ENCODE results near the gene PLA1A.

Gene PLA1A

DNA sequence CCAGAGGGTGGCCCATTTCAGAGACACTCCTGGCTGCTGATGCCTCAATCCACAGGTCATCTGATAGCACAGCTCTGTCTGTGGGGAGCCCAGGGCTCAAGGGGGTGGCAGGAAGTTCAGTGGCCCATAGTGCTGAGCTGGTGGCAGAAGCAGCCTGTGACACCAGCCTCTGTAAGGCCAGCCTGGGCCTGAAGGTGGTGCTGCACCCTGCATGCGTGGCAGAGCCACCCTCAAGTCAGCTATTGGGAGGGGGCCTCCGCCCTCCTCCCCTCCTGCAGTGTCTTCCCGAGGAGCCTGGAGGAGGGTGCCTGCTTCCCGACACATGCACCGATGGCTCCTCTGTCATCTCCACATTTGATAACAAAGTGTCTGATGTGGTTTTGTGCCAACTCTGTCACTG, 3.0 kb downstream of the PLA1A start:
- no peak overlapping the region for H3K27ac ChIP-seq

DNA sequence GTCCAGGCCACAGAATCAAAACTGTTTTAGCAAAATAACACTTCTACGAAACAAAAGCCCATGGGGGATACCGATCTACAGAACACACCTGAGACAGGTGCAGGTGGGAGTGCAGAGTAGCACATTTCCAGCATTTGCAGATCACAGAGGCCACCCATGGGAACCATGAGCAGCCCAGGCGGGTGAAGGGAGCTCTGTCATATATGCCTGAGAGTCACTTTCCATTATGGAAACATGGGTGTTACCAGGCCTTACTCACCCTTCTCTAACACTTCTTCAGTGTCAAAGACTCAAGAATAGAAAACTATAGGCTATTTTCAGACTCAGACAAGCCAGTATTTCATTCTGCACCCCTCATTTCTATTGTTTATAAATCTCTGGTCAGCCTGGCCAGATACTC, 3.5 kb downstream of the PLA1A start:
- Histone ChIP-seq H3K4me3 (no peak overlapping the region), H3K27ac (no peak overlapping the region)

More for the DNA sequence above, 3.0 kb downstream of the PLA1A start:
- H3K4me3 ChIP-seq = no peak overlapping the region

DNA sequence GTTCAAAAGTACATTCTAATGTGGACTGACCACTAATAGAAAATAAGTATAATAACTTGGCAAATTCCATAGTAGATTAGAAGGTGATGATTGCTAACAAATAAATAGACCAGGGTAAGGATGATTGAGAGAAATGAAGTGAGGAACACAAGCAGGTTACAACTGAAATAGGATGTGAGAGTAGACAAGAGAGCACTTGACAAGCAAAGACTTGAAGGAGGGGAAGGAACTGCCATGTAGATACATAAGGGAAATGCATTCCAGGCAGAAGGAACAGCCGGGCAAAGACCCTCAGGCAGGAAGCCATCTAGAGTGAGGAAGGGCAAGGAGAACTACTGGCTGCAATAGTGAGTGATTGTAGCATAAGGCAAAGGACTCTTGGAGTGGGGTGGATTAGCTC, 5.0 kb downstream of the PLA1A start:
- Histone ChIP-seq H3K27ac (no peak overlapping the region), H3K4me3 (no peak overlapping the region)

DNA sequence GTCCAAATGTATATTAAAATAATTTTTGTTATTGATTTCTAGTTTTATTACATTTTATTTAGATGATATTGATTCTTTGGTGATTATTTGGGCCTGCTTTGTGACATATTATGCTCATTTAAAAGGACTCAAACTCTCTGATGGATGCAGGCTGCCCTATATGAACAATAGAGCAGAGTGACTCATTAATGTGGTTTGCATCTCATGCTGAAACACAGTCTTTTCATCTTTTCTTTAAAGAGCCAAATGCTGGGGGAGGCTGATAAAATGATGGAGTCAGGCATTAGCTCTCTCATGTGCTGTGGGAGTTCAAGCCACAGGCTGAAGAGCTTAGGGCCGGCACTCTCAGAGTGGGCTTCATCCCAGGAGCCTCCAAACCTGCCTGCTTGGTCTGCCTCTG, 7.2 kb downstream of the PLA1A start:
- no peak overlapping the region for H3K4me3 ChIP-seq
- peak overlapping the region in 1 of 21 experiments; percentile 13 for H3K27ac ChIP-seq

DNA sequence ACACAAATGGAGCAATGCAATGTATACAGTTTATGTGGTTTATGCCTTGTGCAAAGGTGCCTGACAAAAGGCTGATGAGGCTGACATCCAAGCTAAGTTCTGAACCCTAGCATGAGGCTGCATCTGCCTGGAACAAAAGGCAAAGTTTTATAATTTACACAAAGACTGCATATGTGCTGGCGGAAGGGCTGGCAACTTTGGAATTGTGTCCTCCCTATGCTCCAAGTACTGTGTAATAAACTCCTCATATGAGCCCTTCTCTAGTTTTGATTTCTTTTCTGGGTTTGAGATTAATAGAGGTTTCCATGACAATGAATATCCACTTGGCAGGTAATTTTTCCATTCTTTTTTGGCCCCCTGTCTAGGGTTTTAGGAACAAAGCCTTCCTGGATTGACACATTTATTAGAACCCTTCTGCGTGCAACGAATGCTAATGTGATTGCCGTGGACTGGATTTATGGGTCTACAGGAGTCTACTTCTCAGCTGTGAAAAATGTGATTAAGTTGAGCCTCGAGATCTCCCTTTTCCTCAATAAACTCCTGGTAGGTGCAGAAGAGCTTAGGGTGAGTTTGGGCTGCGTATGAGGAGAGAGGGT, 10.8 kb downstream of the PLA1A start:
- Histone ChIP-seq H3K27ac (no peak overlapping the region), H3K4me3 (no peak overlapping the region)

DNA sequence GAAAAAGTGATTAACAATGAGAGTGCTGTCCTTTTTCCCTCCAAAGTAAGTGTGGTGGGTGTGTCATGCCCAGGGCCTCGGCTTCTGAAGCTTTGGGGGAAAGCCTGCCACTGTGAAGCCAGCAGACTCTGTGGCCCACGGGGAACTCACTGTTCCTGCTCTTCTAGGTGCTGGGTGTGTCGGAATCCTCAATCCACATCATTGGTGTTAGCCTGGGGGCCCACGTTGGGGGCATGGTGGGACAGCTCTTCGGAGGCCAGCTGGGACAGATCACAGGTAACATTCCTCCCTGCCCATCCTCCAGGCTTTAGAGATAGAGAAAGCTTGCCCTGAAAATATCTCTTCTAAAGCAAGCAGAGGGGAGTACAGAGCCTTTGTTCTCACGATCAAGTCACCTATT, 11.6 kb downstream of the PLA1A start:
- Histone ChIP-seq H3K4me3 (no peak overlapping the region), H3K27ac (no peak overlapping the region)

DNA sequence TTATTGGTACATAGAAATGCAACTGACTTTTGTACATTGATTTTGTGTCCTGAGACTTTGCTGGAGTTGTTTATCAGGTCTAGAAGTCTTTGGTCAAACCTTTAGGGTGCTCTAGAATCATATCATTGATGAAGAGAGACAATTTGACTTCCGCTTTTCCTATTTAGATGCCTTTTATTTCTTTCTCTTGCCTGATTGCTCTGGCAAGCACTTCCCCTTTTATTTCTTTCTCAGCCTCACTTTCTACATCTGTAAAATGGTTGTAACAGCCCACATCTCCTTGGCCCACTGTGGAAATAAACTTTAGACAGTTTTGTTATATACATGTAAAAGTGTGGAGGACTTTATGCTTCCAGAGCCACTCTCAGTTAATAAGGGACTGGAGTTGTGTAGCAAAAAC, 14.0 kb downstream of the PLA1A start:
- Histone ChIP-seq H3K27ac (no peak overlapping the region), H3K4me3 (no peak overlapping the region)

DNA sequence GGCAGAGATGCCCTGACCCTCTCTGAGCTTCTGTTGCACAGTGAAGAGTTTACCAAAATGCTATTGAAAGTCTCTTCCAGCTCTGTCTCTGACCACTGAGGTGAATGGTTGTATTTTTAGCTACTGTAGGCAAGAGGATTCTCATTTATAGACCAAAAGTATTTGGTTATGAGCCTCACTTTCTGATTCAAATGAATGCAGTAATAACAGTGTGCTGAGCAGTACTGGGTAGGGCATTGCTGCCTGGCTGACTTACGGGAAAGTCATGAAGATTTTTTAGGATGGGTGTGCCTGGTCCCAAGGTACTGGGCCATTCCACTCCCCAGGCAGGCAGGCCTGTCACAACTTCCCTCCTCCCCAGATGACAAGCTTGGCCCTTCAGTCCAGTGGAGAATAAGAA, 15.5 kb downstream of the PLA1A start:
- H3K4me3 ChIP-seq = no peak overlapping the region

DNA sequence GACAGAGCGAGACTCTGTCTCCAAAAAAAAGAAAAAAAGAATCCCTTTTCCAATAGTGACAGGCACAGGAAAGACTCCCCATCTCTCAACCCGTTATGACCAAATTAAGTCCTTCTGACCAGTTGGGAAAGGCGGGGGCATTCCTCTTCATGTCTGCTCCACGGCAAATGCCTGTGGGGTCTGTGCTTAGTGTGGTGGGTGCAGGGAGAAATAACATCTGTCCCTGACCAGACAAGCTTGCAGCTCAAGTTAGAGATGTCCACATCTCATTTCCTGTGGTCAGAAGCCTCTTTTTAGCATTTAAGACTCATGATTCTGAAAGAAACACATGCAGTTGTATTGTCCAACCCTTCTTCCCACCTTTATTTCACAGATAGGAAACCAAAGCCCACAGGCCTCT, 16.2 kb downstream of the PLA1A start:
- no peak overlapping the region for H3K4me3 ChIP-seq
- no peak overlapping the region for H3K27ac ChIP-seq

More for the DNA sequence above, 15.5 kb downstream of the PLA1A start:
- H3K27ac ChIP-seq = no peak overlapping the region

DNA sequence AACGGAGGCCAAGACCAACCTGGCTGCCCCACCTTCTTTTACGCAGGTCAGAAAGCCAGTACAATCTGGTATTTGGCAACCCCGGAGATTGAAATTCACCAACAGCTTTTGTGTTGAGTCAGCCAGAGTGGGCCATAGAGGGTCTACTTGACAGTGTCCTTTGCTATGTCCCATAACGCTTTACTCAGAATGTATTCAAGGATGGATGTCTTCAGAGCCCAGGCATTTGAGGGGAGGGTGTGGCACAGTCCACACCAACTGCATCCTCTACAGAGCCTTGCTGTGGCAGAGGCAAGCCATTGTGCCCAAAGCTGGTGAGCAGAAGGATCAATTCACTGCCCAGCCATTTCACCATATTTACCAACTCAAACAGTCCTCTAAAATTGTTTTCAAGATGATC, 18.4 kb downstream of the PLA1A start:
- Histone ChIP-seq H3K27ac (no peak overlapping the region), H3K4me3 (no peak overlapping the region)

DNA sequence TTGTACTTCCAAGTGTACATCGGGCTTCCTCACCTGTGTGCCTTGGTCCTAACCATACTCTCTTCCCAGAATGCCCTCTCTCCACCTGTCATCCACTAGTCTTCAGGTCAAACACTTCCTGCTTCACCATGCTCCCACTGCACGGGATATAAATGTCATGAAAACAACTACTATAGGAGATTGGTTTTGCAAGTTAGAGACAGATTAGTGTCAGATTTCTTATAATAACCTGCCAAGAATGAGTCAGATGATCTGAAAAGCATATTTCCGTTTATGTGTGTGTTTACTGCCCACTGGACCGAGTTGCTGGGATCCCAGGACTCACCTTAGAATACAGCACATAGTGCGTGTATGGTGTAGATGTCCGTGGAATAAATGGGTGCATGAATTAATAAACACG, 21.4 kb downstream of the PLA1A start:
- H3K27ac ChIP-seq = no peak overlapping the region
- no peak overlapping the region for H3K4me3 ChIP-seq

DNA sequence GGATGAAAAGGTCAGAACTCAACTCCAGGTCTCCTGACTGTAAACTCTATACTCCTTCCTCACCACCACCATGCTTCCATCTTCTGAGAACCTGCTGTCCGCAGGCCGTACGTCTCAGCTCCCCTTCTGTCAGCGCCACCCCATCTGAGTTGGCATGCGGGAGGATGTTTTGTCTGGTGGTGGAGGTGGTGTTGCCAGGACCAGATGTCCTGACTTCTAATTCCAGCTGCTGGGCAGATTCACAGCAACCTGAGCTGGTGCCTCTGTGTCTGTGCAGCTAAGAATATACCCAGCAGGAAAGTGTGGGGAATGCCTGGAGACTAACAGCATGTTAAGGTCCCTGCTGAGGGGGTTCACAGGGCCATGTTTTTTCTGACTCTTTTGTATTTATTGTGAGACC, 23.2 kb downstream of the PLA1A start:
- Histone ChIP-seq H3K27ac (no peak overlapping the region), H3K4me3 (no peak overlapping the region)

DNA sequence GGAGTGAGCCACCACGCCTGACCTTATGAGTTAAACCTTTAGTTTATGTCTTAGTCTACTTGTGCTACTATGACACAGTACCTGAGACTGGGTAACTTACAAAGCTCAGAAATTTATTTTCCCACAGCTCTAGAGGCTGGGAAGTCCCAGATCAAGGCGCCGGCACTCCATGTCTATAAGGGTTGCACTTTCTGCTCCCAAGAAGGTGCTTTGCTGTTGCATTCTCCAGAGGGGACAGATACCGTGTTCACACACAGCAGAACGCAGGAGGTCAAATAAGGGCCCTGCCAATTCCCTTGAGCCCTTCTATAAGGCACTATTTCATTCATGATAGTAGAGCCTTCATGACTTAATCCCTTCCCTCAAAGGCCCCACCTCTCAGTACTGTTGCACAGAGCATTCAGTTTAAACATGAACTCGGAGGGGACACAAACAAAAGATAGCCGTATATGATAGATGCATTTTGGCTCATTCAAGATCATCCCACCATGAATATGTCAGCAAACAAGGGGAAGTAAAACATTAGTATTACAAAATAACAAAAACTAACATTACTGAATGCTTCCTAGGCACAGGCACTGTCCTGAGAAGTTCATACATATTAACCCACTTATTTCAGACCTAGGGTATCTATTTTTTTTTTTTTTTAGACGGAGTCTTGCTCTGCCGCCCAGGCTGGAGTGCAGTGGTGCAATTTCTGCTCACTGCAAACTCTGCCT, 26.5 kb downstream of the PLA1A start:
- Histone ChIP-seq H3K27ac (no peak overlapping the region), H3K4me3 (no peak overlapping the region)

DNA sequence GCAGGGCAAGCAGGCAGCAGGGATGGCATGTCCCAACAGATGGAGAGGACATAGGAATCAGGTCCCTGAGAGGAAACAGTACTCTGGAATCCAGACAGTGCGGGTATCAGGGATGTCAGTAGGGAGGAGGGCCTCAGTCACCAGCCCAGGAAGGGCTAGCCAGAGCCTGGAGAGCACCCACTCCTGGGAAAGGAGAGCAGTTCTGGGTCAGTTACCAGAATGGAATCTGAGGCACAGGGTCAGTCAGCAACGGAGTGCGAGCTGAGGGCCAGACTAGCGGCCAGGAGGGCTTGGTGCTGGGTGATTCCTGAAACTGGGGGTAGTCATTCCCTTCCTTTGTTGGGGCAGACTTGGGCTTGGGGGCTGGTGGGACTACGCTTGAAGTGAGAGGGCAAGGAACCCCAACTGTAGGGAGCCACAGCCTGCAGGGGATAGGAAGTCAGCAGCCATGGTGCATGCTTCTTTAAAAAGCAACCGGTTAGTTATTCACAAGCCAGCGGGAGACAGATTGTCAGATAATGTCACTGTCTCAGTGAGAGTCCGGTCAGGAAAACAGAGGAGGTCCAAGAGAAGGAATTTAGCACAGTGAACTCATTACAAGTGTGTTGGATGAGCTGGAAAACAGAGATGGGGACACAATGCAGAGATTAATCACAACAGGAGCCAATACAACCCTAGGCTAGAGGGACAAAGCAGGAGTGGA, 27.9 kb downstream of the PLA1A start:
- Histone ChIP-seq H3K27ac (no peak overlapping the region), H3K4me3 (no peak overlapping the region)

DNA sequence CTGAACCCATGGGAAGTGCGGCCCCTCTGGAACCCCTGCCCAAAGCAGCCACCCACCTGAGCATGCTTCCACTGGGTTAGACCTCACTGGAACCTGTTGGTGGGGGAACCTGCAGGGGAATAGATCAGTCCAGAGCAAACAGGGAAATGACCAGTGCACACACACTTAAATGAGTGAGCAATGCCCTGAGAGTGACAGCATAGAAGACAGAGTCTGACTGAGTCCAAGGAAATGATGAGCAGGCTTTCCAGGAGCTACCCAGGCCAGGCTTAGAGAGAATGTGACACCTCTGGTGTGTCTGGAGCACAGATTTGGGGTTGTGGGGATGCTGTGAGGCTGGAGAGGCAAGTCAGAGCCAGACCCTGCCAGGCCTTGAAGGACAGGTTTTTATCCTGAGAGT, 28.5 kb downstream of the PLA1A start:
- Histone ChIP-seq H3K27ac (peak overlapping the region in 1 of 21 experiments; percentile 32), H3K4me3 (no peak overlapping the region)

DNA sequence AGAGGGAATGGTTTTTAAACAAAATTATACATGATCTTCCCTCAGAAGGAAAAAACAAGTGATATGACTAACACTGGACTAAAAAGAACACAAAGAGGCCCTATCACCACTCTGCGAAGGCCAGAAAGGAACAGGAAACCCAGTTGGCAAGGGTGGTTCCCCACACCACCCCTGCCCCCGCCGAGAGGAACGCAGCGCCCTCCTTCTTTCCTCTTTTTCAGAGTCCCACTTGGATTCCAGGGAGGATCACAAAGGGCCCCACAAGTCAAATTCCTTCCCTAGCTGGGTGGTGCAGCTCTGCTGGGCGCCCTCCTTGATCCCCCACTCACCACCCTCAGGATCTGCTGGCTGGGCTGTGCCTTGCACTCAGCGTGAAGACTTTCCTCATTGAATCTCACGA, 29.8 kb downstream of the PLA1A start:
- H3K27ac ChIP-seq = peak overlapping the region in 18 of 21 experiments; percentile 22 to 76 (median 64)
- no peak overlapping the region for H3K4me3 ChIP-seq

DNA sequence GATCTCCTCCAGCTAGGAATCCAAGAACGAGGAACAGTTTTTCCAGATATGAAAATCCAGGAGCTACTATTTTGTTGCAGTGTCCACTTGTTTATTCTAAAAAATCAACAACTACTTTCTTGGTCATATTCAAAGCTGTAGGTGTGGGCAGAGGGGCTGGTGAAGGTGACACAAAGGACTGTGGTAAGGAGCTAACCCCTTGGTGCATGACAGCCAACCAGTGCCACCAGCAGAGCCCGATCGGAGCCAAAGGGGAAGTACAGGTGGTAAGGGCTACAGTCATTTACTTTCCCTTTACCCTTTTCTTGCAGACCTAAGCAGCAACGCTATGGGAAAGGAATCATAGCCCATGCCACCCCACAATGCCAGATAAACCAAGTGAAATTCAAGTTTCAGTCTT, 30.7 kb downstream of the PLA1A start:
- peak overlapping the region in 17 of 21 experiments; percentile 15 to 76 (median 63) for H3K27ac ChIP-seq
- H3K4me3 ChIP-seq = no peak overlapping the region

DNA sequence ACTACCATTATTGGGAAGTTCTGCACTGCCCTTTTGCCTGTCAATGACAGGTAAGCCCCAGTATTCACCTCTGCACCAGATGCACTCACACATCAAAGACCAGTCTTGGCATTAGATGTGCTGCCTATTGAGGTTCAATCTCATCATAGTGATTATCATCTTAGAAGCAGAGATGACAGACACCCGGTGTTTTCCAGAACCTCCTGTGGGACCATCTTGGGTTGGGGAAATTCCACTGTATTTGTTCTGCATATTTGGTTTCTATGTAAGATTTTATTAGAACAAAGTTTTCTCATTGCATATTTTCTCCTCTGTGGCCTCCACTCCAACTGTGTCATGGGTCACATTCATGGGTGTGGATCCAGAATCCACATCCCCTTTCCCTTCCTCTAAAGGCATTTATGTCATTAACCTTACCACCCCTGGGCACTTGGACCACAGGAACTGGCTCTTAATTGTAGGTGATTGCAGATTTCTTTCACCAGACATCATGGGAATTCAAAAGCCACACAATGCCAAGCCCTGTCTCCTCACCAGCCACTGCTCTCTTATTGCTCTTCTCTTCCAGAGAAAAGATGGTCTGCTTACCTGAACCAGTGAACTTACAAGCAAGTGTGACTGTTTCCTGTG, 31.2 kb downstream of the PLA1A start:
- H3K4me3 ChIP-seq = no peak overlapping the region
- peak overlapping the region in 13 of 21 experiments; percentile 29 to 76 (median 63) for H3K27ac ChIP-seq

DNA sequence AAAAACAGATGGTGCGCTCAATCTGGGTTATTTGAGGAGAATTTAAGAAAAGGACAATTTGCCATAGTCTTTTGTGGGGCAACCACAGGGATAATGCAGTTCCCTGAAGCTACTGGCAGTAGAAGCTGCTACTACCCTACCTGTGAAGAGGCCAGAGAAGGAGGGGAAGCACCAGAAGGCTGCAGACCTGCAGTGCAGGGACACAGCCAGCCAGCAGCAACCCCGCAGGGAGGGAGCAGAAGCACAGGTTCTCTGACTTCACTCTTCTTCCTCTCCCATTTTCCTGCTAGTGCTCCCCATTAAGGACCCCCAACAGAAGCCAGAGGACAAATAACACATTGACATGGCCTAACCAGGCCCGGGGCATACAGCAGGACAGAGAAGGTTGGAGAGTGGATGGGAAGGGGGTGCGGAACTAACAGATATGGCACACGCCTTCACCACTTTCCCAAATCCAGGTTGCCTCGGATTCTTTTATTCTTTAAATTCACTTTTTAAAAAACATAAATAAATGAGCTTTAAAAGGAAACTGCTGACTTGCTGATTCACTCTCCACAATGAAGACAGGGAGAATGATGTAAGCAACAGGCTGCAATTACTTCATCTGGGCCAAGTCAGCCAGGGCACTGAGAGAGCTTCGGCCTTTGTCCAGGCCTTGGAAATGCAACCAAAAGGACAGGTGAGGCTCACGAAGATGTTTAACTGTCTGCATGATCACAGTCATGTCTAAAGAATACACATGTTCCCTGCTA, 32.6 kb downstream of the PLA1A start:
- peak overlapping the region in 9 of 21 experiments; percentile 17 to 73 (median 57) for H3K27ac ChIP-seq

DNA sequence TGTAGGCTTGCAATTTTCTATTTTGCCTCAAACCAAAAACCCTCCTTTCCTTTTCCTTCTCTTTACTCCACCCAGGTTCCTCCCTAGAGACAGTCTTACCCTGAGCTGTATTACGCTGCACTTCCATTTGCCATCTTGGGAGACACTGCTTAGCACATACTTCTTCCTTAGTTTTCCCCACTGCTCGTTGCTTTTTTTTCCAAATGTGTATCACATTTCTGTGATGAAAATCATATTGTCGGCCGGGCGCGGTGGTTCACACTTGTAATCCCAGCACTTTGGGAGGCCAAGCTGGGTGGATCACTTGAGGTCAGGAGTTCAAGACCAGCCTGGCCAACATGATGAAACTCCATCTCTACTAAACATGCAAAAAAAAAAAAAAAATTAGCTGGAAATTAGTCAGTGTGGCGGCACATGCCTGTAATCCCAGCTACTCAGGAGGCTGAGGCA, 33.2 kb downstream of the PLA1A start:
- no peak overlapping the region for H3K4me3 ChIP-seq
- H3K27ac ChIP-seq = peak overlapping the region in 8 of 21 experiments; percentile 6 to 73 (median 62)

More for the DNA sequence above, 32.6 kb downstream of the PLA1A start:
- no peak overlapping the region for H3K4me3 ChIP-seq

Data from skin epidermis (tissue), 12 donors.